Kidney (tissue), 14 donors: ENCODE measurements around the gene KIF26B. TPM values are rescaled to one million over a fixed set of nuclear protein-coding genes. Genes with fewer than 3 reads are reported as not detected.

Experiments used
- DNase-seq, 5 donors: peaks; one replicate each; pipeline ENCODE4 v3.0.0-alpha.2; 2013 to 2020
- FAIRE-seq: peaks from 2 replicates; lab custom pipeline; 2012; peaks lifted over from hg19 to GRCh38; lab: Jason Lieb, UNC
- H3K27ac ChIP-seq, 2 donors: one replicate each; pipeline ENCODE4 v1.7.0; 2013; ENCODE audit warnings: low read depth in 2 of 2, low read length in 2 of 2, inconsistent platforms in 1 of 2
- H3K27me3 ChIP-seq: one replicate; pipeline ENCODE4 v1.7.1; 2013; ENCODE audit warnings: low read length, inconsistent platforms; ENCODE audit not compliant: control insufficient read depth, insufficient read depth
- H3K36me3 ChIP-seq, 3 donors: one replicate each; pipeline versions ENCODE4 v1.7.0 to v1.7.1; 2013; ENCODE audit warnings: low read length in 3 of 3, control low read depth in 1 of 3, inconsistent platforms in 1 of 3; ENCODE audit not compliant: insufficient read depth in 3 of 3, control insufficient read depth in 2 of 3
- H3K4me1 ChIP-seq, 3 donors: one replicate each; pipeline versions ENCODE4 v1.7.0 to v1.7.1; 2013; ENCODE audit warnings: low read length in 3 of 3, inconsistent platforms in 1 of 3, low read depth in 1 of 3; ENCODE audit not compliant: control insufficient read depth in 2 of 3, insufficient read depth in 2 of 3
- H3K4me3 ChIP-seq, 3 donors: one replicate each; pipeline versions ENCODE4 v1.7.0 to v1.8.1; 2013; ENCODE audit warnings: low read length in 3 of 3, control low read depth in 1 of 3, inconsistent platforms in 1 of 3
- H3K9ac ChIP-seq, 3 donors: one replicate each; pipeline versions ENCODE4 v1.7.0 to v1.7.1; 2013; ENCODE audit warnings: low read length in 3 of 3, control low read depth in 1 of 3, inconsistent platforms in 1 of 3
- H3K9me3 ChIP-seq, 3 donors: one replicate each; pipeline versions ENCODE4 v1.7.0 to v1.7.1; 2013; ENCODE audit warnings: low read length in 3 of 3, control low read depth in 1 of 3, inconsistent platforms in 1 of 3; ENCODE audit not compliant: control insufficient read depth in 2 of 3, insufficient read depth in 1 of 3
- CTCF ChIP-seq: IDR thresholded peaks from 3 replicates; pipeline ENCODE4 v1.5.1; 2012; ENCODE audit warnings: mild to moderate bottlenecking, moderate library complexity, borderline replicate concordance; ENCODE audit not compliant: insufficient read depth; ENCODE audit errors: extremely low read depth
- intact Hi-C: fragments of 100-400 bp; cut with DNase I; formaldehyde crosslinking; loops from one replicate; pipeline ENCODE4 v1.11.1; 2022
- polyA plus RNA-seq: library from polyadenylated mRNA; stranded (reverse); fragments of 350-450 nt; fragmentation: Illumina TruSeq; extraction: RNeasy Lipid Tissue Mini Kit (QIAGEN cat#74804); gene quantifications from one replicate; pipeline ENCODE4 v1.2.3, GENCODE V29; 2014; ENCODE audit warnings: low read depth, low replicate concordance; ENCODE audit not compliant: insufficient read depth
- total RNA-seq: library from RNA; stranded (reverse); fragmentation: NEBNext Ultra II Directional; extraction: Animal tissue kit (Norgen Biotek cat#: 25700); gene quantifications from one replicate; pipeline ENCODE4 v1.2.1, GENCODE V29; 2021
- donor health status: control.
- donor health status: control.
- donor health status: control.
- donor health status: control.
- donor health status: control.
- donor health status: DM: yes; HTN: yes; CAD: no.
- donor health status: Normal renal cell carcinoma (clear cell type).

Gene KIF26B
- total and polyA plus RNA-seq, 2 donors from 2014 or later: 0.52 to 10.7 TPM

- Histone ChIP-seq H3K4me1 (peaks cover 0 to 10% (median 9%) of the 10 kb centered on the region in 3 donors), H3K27me3 (no peaks in the 10 kb centered on the region), H3K9ac (peak overlapping the region in 2 of 3 donors; percentile 29 to 33), H3K4me3 (peak overlapping the region; percentile 36 to 73 (median 61)), H3K9me3 (no peaks in the 10 kb centered on the region), H3K36me3 (no peaks in the 10 kb centered on the region), H3K27ac (no peak overlapping the region)
- FAIRE-seq (no peak), DNase-seq (peak in 3 of 5 donors; percentile 57 to 62 (median 58))
- no peak for TF ChIP-seq CTCF
- intact Hi-C loops: no loop called here
Measured at GRCh38 chr1:245156736-245157505, 2.1 kb downstream of the KIF26B start.

GRCh38 chr1:245158913-245159312 lies 4.1 kb downstream of the KIF26B start:
- Histone ChIP-seq H3K36me3 (no peaks in the 10 kb centered on the region), H3K27me3 (no peaks in the 10 kb centered on the region), H3K4me1 (peaks cover 0 to 4% (median 3%) of the 10 kb centered on the region in 3 donors), H3K4me3 (no peak overlapping the region), H3K9ac (no peak overlapping the region), H3K9me3 (no peaks in the 10 kb centered on the region), H3K27ac (no peak overlapping the region)
- FAIRE-seq (no peak), DNase-seq (no peak)
- TF ChIP-seq CTCF: no peak
- intact Hi-C loops: no loop called here

- TF ChIP-seq CTCF: no peak
- intact Hi-C loops: no loop called here
- H3K27ac ChIP-seq: no peak overlapping the region
- no peaks in the 10 kb centered on the region for H3K4me1 ChIP-seq
- no peak for FAIRE-seq
- DNase-seq: no peak
- no peaks in the 10 kb centered on the region for H3K27me3 ChIP-seq
- H3K4me3 ChIP-seq: no peak overlapping the region
- no peaks in the 10 kb centered on the region for H3K36me3 ChIP-seq
- no peak overlapping the region for H3K9ac ChIP-seq
- no peaks in the 10 kb centered on the region for H3K9me3 ChIP-seq
Measured at GRCh38 chr1:245160288-245160687, 5.5 kb downstream of the KIF26B start.
